A549 (cell line): ENCODE results near the gene ALX1.

Source experiments
- BHLHE40 ChIP-seq: IDR thresholded peaks from 2 replicates; pipeline ENCODE4 v1.6.1; 2012; ENCODE audit warnings: low read depth, low read length, inconsistent platforms
- CEBPB ChIP-seq, 2 experiments: fragments of >200 bp in 1 of 2; sonication (Bioruptor Twin) in 1 of 2; formaldehyde crosslinking in 1 of 2; IDR thresholded peaks; 2 replicates each; pipeline ENCODE4 v1.6.1; 2012 to 2016
- CHD2 ChIP-seq: fragments of 150-350 bp; IDR thresholded peaks from 2 replicates; pipeline ENCODE4 v1.6.1; 2014; ENCODE audit warnings: low read length; ENCODE audit not compliant: partially characterized antibody
- CTCF ChIP-seq: fragments of >200 bp; sonication (Bioruptor Twin); formaldehyde crosslinking; IDR thresholded peaks from 3 replicates; pipeline ENCODE4 v1.5.1; 2016
- EP300 ChIP-seq, 2 experiments: fragments of >200 bp; sonication (Bioruptor Twin); formaldehyde crosslinking; IDR thresholded peaks; 2 replicates in 1 of 2; 3 replicates in 1 of 2; pipeline ENCODE4 v1.6.1; 2016 to 2017
- JUNB ChIP-seq: fragments of >200 bp; sonication (Bioruptor Twin); formaldehyde crosslinking; IDR thresholded peaks from 2 replicates; pipeline ENCODE4 v1.6.1; 2016
- POLR2A ChIP-seq: IDR thresholded peaks from 2 replicates; pipeline ENCODE4 v1.6.1; 2012; ENCODE audit warnings: mild to moderate bottlenecking, low read length
- RAD21 ChIP-seq, 2 experiments: fragments of >200 bp in 1 of 2; sonication (Bioruptor Twin) in 1 of 2; formaldehyde crosslinking in 1 of 2; IDR thresholded peaks in 1 of 2; conservative IDR thresholded peaks in 1 of 2; 2 replicates in 1 of 2; 3 replicates in 1 of 2; pipeline ENCODE4 v1.6.1; 2012 to 2018; ENCODE audit warnings: inconsistent platforms in 1 of 2
- ZSCAN20 ChIP-seq: fragments of 250-450 bp; sonication (Bioruptor Pico); IDR thresholded peaks from 2 replicates; pipeline ENCODE4 v1.8.0; 2022; ENCODE audit warnings: mild to moderate bottlenecking, moderate library complexity
- TF ChIP-seq, protein P1 (sequence below): fragments of >200 bp; sonication (Bioruptor Twin); formaldehyde crosslinking; IDR thresholded peaks from 3 replicates; pipeline ENCODE4 v1.6.1; 2016

- no peak for TF ChIP-seq JUNB
- TF ChIP-seq, protein P1, sequence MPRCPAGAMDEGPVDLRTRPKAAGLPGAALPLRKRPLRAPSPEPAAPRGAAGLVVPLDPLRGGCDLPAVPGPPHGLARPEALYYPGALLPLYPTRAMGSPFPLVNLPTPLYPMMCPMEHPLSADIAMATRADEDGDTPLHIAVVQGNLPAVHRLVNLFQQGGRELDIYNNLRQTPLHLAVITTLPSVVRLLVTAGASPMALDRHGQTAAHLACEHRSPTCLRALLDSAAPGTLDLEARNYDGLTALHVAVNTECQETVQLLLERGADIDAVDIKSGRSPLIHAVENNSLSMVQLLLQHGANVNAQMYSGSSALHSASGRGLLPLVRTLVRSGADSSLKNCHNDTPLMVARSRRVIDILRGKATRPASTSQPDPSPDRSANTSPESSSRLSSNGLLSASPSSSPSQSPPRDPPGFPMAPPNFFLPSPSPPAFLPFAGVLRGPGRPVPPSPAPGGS: no peak
- TF ChIP-seq CEBPB (IDR thresholded peaks at IDR 0.05): no peak
- TF ChIP-seq CTCF: no peak
- TF ChIP-seq ZSCAN20 (CRISPR knock-in tag): no peak
- no peak for TF ChIP-seq CHD2
- TF ChIP-seq EP300 (IDR thresholded peaks at IDR 0.05): no peak
- no peak for TF ChIP-seq POLR2A
- TF ChIP-seq RAD21 (conservative IDR thresholded peaks at IDR 0.05 in 1 of 2, IDR thresholded peaks at IDR 0.05 in 1 of 2): no peak
- TF ChIP-seq BHLHE40: no peak
These were observed 45.4 kb downstream of the ALX1 start for GRCh38 chr12:85325442-85325841.
